Subcutaneous adipose tissue (tissue), 4 donors: ENCODE results near the gene AVL9. TPM values are rescaled to one million over a fixed set of nuclear protein-coding genes. Genes with fewer than 3 reads are reported as not detected.

Source experiments
- total RNA-seq, 4 donors: library from RNA; depleted of rRNA; stranded (reverse); fragments of >200 nt; gene quantifications; one replicate each; pipeline ENCODE4 v1.1.0, GENCODE V29; 2016
- TF ChIP-seq, protein P1 (sequence below): fragments of 450-650 bp; IDR thresholded peaks from one replicate; pipeline ENCODE4 v1.5.1; 2016; ENCODE audit warnings: low read depth, mild to moderate bottlenecking, control low read depth, antibody characterized with exemption, moderate library complexity

Gene AVL9
- total RNA-seq = 10 to 100 TPM; 27.5 to 35.8 (median 30.9) TPM

DNA sequence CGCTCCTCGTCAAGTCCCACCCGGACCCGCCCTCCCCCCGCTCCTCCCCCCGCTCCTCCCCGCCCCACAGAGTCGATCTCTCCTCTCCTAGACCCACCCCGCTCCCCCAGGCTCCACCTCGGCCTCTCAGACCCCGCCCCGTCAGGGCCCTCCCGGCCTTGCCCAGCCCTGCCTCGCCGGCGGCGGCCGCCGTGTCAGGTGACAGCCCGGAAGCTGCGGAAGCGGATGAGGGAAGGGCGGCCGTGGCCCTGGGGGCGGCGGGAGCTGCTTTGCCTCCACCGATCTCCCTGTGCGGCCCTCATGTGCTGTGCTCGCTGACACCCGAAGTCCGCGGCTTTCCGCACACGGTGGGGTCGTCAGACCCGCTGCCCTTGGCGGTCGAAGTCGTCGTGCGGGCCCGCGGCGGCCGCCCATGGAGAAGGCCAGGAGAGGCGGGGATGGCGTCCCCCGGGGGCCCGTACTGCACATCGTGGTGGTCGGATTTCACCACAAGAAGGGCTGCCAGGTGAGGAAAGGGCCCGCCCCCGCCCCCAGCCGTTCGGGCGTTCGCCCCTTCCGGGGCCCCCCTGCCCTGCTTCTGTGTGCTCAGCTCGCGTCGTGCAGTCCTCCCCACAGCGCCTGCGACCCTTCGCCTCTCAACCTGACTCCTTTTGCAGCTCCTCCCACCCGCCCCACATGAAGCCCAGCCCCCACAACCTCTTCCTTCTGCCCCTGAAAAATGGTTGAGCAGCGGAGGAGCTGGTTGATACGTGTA lies at the start of gene AVL9:
Gene AVL9 (plus strand): TSS at position 192 of the 754 bp plus-strand sequence. CDS start 221 bp downstream, at position 413.
- TF ChIP-seq, protein P1, sequence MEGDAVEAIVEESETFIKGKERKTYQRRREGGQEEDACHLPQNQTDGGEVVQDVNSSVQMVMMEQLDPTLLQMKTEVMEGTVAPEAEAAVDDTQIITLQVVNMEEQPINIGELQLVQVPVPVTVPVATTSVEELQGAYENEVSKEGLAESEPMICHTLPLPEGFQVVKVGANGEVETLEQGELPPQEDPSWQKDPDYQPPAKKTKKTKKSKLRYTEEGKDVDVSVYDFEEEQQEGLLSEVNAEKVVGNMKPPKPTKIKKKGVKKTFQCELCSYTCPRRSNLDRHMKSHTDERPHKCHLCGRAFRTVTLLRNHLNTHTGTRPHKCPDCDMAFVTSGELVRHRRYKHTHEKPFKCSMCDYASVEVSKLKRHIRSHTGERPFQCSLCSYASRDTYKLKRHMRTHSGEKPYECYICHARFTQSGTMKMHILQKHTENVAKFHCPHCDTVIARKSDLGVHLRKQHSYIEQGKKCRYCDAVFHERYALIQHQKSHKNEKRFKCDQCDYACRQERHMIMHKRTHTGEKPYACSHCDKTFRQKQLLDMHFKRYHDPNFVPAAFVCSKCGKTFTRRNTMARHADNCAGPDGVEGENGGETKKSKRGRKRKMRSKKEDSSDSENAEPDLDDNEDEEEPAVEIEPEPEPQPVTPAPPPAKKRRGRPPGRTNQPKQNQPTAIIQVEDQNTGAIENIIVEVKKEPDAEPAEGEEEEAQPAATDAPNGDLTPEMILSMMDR = no peak

DNA sequence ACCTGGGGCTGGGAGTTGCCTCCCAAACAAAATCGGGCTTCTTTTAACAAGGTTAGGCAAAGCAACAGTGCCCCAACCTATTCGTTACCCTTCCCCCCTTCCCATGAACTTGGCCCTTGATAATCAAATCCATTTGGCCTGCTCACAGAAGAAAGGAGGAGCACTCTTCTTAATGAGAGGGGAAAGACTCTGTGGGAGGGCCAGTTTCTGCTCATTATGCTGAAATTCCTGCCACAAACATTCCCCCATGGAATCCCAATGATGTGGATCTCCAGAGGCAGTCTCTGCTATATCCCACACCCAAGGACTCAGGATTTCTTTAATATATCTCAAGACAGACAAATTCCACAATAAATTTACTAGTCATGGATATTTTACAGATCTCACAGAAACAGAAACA lies 48.1 kb upstream of the AVL9 start:
- TF ChIP-seq, protein P1 = no peak

DNA sequence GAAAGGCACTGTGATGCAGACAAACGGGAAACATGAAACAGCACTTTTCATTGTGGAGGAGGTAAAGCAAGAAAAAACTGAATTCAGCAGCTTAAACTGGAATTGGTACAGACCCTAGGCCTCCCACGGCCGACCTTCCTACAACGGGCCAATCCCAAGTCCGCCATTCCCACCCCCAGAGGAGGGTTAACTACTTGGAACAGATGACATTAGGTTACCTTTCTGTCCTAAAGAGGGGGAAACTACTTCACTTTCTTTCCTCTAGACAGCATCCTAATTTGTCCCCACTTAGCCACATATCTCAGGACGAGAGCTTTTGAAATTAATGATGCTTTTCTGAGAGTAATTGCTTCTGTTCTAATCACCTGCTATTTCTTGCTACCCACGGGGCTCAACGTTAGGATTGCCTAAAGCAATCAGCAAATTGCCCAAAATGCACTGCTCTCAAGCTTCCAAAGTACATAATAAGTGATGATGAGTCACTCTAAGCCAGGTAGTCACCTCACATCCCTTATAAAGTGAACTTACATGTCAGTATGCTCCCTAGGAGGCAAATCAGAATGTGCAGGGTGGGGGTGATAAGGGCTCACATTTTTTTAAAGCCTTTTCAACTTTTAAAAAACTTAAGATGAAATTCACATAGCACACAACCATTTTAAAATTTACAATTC lies 41.8 kb upstream of the AVL9 start:
- TF ChIP-seq, protein P1 = no peak

DNA sequence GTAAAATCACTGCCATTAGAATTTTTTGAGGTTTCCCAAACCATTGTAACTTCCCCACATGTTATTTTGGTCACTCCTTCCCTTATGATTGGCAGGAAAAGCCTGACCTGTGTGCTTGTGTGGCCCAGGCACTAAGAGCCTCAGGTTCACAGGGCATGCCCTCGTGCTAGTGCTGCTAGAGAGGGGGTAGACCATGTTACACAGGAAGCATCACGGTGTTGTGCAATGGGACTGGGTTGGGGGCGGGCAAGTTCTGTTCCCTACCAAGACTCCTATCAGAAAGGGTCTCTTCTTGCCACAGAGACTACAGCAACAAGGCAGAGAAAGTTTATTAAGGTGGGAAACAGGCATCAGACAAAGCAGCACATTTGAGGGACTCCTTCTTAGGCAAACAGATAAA lies 37.3 kb upstream of the AVL9 start:
- TF ChIP-seq, protein P1 = no peak

DNA sequence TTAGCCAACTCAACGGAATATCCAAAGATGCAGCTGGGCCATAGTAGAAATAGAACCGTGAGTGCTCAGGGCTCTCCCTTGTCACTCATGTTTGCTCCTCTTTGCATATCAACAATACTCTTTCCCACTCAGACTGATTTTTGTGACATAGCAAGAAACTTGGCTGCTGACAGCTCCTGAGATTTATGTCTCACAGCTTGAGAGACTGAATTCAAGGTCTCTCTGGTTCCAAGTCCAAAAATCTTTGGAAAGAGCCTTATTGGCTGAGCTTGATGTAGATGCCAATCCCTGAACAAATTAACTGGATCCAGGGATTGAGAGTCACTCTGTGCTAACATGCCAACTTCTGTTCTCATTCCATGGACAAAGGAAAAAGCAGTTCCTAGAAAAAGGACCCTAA lies 35.5 kb upstream of the AVL9 start:
- TF ChIP-seq, protein P1 = no peak

DNA sequence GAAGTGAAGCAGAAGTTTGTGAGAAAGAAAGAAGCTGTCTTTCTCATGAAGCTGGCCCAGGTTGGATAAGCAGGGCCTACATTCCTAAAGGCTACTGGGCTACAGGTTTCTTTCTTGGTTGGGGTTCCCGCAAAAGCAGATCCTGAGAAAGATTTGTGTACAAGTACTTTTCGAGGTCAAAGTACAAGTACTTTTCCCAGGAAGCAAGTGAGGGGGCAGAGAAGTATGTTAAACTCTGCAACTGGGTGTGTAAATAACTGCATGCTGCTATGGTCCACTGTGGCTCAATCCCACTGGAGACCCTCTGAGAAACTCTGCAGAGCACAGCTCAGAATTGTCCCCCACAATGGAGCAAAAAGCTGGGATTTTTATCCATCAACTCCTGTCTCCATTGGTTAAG lies 33.8 kb upstream of the AVL9 start:
- TF ChIP-seq, protein P1 = no peak

DNA sequence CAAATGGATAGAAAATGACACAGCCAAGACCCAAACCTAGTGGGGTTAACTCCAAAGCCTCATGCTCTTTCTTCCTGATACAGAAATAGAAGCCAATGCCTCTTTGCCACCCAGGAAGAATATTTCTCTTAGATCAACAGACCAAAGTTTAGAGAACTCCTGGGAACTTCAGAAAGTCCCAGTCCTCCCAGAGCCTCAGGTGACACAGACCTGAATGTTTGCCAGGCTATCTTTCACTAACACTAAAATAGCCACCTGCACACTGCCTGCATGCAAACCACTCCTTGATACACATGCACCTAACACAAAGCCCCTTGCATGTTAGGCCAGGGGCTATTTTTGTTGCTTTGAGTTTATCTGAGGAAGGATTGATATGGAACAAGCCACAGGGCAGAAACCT lies 32.8 kb upstream of the AVL9 start:
- TF ChIP-seq, protein P1 = no peak
